Activated CD8-positive, alpha-beta memory T cell treated with anti-CD3 and anti-CD28 coated beads, Interleukin-2, amount 10 ng/mL, durations not matched to agents 7 days and 5 days (primary cell): ENCODE data around the gene ANKRA2. TPM values are rescaled to one million over a fixed set of nuclear protein-coding genes. Genes with fewer than 3 reads are reported as not detected.
A peak's percentile ranks its signal among the peaks of the same experiment; 100 is the strongest.

Source experiments
- ATAC-seq: fragments of 150-1000 bp; cut with Tn5 transposase; one replicate; pipeline ENCODE4 v1.10.0; 2021; ENCODE audit warnings: moderate library complexity
- CTCF ChIA-PET: fragments of 350-600 bp; sonication (Branson Sonifier 250); formaldehyde crosslinking; loops from one replicate; lab custom pipeline; 2021; ENCODE audit warnings: antibody characterized with exemption; lab: Charles Lee
- DNase-seq: peaks from one replicate; pipeline ENCODE4 v3.0.0-alpha.2; 2020
- H3K27ac Mint-ChIP-seq: one replicate; pipeline ENCODE4 v1.8.0; 2021; ENCODE audit warnings: mild to moderate bottlenecking, mixed read lengths
- H3K27me3 Mint-ChIP-seq: one replicate; pipeline ENCODE4 v1.8.0; 2021; ENCODE audit warnings: mixed read lengths
- H3K36me3 Mint-ChIP-seq: one replicate; pipeline ENCODE4 v1.8.0; 2021; ENCODE audit warnings: mild to moderate bottlenecking, mixed read lengths
- H3K4me1 Mint-ChIP-seq: one replicate; pipeline ENCODE4 v1.8.0; 2021; ENCODE audit warnings: mixed read lengths
- H3K4me3 Mint-ChIP-seq: one replicate; pipeline ENCODE4 v1.8.0; 2021; ENCODE audit warnings: mild to moderate bottlenecking, moderate library complexity, mixed read lengths
- H3K9me3 Mint-ChIP-seq: one replicate; pipeline ENCODE4 v1.8.0; 2022; ENCODE audit warnings: low read depth, mixed read lengths
- total RNA-seq, 2 experiments: library from RNA; stranded (reverse); gene quantifications; one replicate each; pipeline ENCODE4 v1.2.3, GENCODE V29; 2021

Gene ANKRA2, protein sequence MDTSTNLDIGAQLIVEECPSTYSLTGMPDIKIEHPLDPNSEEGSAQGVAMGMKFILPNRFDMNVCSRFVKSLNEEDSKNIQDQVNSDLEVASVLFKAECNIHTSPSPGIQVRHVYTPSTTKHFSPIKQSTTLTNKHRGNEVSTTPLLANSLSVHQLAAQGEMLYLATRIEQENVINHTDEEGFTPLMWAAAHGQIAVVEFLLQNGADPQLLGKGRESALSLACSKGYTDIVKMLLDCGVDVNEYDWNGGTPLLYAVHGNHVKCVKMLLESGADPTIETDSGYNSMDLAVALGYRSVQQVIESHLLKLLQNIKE
- 10 to 100 TPM; 20.7 to 21.6 TPM for total RNA-seq

DNA sequence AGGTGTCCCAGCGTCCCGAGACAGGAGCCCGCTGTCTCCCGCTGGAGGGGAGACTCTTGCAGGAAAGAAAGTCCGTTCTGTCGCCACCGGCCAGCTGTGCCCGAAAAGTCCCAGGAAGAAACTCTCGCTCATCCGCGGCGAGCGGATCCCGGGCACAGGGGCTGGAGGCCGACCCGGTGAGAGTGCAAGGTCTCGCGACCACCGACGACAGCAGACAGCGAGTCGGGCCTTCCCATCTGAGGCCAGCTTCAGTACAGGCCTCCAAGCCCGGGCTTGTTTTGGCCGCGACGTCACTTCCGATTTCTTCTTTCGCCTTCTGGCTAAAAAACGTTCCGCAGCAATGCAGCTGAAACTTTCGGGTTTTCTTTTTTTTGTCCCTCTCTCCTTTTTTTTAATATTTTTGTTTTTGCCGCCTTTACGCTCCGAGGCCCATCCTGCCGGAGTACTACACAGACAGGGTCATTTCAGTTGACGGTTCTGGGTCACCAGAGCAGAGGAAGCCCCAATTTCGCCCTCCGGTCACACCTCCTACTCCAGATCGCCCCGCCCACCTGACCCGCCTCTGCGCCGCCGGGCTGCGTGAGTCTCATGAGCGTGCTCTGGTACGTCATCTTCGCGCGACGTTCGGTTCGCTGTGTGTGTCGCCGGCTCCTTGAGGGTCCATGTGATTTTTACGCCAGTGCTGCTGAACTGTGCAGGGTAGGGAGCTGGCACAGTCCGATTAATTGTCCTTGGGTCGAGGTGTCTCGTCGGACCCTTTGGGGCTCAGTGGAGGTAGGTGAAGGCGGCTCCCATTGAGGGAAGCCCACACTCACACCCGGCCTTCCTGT, at the start of gene ANKRA2, which contains the start of gene UTP15:
Gene ANKRA2, minus strand, starts transcription at position 501 of the 830 bp plus-strand sequence. CDS start 2,758 bp downstream, outside the sequence.
Gene UTP15, plus strand, starts transcription at position 605 of the 830 bp plus-strand sequence. CDS start 1,602 bp downstream, outside the sequence.
- no peaks in the 10 kb centered on the region for H3K27me3 Mint-ChIP-seq
- DNase-seq (peak; percentile 99), ATAC-seq (peak; percentile 94)
- no peaks in the 10 kb centered on the region for H3K9me3 Mint-ChIP-seq
- peaks cover 25% of the 10 kb centered on the region for H3K36me3 Mint-ChIP-seq
- H3K4me1 Mint-ChIP-seq = peaks cover 45% of the 10 kb centered on the region
- CTCF ChIA-PET = interaction anchor here (0.8 to 1.5 kb wide), 3 partner anchors 10 to 45 kb away, joined by 3 to 5 read pairs (median 4); no protein-coding TSS in a partner anchor
- H3K27ac Mint-ChIP-seq = peak within 1 kb of the TSS; percentile 100
- peak within 1 kb of the TSS; percentile 97 for H3K4me3 Mint-ChIP-seq

DNA sequence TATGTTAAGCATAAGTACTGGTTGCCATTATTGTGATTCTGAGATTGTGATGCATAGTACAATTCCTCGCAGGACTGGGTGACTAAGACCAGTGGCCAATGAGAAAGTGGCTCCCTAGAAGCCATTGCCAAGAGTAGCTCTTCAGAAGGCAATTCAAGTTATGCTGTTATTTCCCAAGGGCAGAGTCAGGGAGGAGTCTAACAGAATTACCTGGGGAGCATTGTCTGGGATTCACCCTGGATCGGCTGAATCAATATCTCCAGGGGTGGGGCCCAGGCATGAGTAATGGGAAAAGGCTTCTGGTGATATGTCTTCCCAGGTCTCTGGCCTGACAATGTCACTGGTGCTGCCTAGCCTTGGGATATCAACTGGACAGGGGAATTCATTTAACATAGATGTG, 49.6 kb upstream of the ANKRA2 start:
- Mint-ChIP-seq H3K4me1 (peaks cover 3% of the 10 kb centered on the region), H3K27ac (no peak overlapping the region), H3K36me3 (no peaks in the 10 kb centered on the region), H3K4me3 (no peak overlapping the region), H3K27me3 (peaks cover 37% of the 10 kb centered on the region), H3K9me3 (no peaks in the 10 kb centered on the region)
- CTCF ChIA-PET = interaction anchor here (0.5 kb wide), 1 partner anchor 1166 kb away, joined by 3 read pairs; no protein-coding TSS in a partner anchor
- ATAC-seq (no peak), DNase-seq (no peak)

DNA sequence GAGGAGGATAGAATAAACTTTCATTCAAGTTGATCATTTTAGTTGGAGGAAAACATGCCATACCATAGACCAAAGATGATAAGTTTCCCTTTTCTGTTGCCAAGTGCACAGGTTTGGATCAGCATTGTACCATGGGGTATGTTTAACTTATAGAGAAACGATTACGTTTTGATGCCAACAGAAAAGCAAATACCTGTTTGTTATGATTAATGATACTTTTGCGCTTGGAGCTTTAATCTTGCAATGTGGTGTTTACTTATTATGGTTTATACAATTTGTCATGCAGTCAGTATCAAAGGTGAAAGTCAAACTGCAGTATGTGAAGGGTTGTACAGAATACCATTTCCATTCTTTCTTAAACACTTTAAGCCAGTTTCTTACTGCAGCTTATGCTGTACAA, 47.4 kb upstream of the ANKRA2 start:
- Mint-ChIP-seq H3K27ac (no peak overlapping the region), H3K4me3 (no peak overlapping the region), H3K27me3 (peaks cover 30% of the 10 kb centered on the region), H3K36me3 (no peaks in the 10 kb centered on the region), H3K9me3 (no peaks in the 10 kb centered on the region), H3K4me1 (peaks cover 1% of the 10 kb centered on the region)
- no peak for ATAC-seq
- CTCF ChIA-PET = no interaction called here
- DNase-seq = no peak

DNA sequence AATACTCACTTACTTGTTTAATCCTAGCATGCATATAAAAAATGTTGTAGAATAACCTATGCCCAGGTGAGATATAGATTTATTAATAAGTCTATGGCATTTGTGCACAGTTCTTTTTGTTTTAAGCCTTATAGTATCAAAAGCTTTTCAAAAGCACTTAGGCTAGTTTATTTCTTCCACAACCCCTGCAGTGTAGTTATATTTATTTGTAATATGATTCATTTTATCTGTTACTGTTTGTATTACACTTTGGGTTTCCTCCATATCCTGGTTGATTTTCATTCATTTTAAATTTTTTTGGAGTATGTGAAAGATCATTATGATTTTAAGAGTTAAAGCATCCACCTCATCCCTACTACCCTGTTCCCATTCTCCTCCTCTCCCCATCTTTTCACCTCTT, 41.8 kb upstream of the ANKRA2 start:
- no peak overlapping the region for H3K4me3 Mint-ChIP-seq

DNA sequence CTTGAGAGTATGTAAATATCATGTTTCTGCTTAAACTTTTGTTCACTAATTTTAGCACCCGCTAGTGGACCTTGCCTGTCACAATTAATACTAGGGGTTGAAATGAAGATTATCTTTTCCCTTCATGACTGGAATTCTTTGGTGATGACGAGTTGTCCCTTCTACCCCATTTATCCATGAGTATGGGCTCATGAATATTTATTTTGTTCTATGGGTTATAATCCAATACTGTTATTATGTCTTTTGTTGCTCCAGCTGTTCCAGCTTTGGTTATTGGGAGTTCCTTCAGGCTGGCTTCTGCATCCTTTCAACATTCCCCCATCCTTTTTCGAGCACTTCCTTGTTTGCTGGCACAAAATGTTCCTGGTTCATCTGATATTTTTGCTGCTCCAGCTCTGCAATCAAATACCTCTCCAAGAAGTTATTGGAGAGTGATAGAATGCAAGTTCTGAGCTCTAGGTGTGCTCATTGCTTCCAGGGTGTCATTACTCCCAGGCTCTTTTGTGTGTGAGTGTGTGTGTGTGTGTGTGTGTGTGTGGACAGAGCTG, 40.8 kb upstream of the ANKRA2 start:
- peaks cover 2% of the 10 kb centered on the region for H3K9me3 Mint-ChIP-seq
- DNase-seq = no peak
- H3K27ac Mint-ChIP-seq = no peak overlapping the region
- H3K27me3 Mint-ChIP-seq = peaks cover 31% of the 10 kb centered on the region
- CTCF ChIA-PET = interaction anchor here (2.2 kb wide), 1 partner anchor 15 kb away, joined by 6 read pairs; no protein-coding TSS in a partner anchor
- no peaks in the 10 kb centered on the region for H3K4me1 Mint-ChIP-seq
- ATAC-seq = no peak
- no peaks in the 10 kb centered on the region for H3K36me3 Mint-ChIP-seq
- no peak overlapping the region for H3K4me3 Mint-ChIP-seq

More for the DNA sequence above, 41.8 kb upstream of the ANKRA2 start:
- ATAC-seq (no peak), DNase-seq (no peak)
- Mint-ChIP-seq H3K9me3 (no peaks in the 10 kb centered on the region), H3K36me3 (no peaks in the 10 kb centered on the region), H3K4me1 (no peaks in the 10 kb centered on the region), H3K27ac (no peak overlapping the region), H3K27me3 (peaks cover 34% of the 10 kb centered on the region)
- CTCF ChIA-PET = interaction anchor here (2.2 kb wide), 1 partner anchor 16 kb away, joined by 6 read pairs; no protein-coding TSS in a partner anchor

DNA sequence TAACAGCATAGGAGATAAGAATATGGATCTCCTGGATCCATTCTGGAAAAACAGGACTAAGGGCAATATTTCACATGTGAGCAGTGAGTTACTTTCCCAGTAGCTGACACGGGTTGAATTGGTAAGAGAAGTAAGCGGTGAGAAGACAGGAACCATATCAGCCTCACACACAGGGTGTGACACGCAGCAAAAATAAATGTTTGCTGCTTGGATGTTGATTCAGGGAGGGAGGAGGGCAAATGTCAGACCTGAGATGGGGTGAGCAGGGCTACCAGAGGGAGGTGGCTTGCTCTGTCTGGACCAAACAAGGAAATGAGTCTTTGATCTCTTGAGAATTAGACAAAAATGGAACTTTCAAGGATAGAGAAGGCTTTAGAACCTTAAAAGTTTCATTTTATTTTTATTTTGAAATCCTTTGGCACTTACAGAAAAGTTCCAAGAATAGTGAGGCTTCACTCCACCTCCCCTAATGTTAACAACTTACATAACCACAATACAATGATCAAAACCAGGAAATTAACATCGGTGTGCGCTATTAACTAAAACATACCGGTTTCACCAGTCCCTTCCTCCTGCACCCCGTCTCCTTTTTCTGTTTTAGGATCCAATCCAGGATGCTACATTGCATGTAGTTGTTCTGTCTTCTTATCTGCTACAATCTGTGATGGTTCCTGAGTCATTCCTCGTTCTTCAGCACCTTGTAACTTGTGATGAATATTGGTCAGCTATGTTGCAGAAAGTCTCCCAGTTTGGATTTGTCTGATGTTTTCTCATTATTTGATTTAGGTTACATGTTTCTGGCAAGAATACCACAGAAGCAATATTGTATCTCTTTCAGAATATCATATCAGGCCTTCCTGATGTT, 40.0 kb upstream of the ANKRA2 start:
- Mint-ChIP-seq H3K27me3 (peaks cover 31% of the 10 kb centered on the region), H3K9me3 (peaks cover 2% of the 10 kb centered on the region), H3K4me1 (no peaks in the 10 kb centered on the region), H3K4me3 (no peak overlapping the region), H3K36me3 (no peaks in the 10 kb centered on the region), H3K27ac (no peak overlapping the region)
- ATAC-seq = no peak
- CTCF ChIA-PET = interaction anchor here (1.6 kb wide), 1 partner anchor 14 kb away, joined by 6 read pairs; no protein-coding TSS in a partner anchor
- no peak for DNase-seq

DNA sequence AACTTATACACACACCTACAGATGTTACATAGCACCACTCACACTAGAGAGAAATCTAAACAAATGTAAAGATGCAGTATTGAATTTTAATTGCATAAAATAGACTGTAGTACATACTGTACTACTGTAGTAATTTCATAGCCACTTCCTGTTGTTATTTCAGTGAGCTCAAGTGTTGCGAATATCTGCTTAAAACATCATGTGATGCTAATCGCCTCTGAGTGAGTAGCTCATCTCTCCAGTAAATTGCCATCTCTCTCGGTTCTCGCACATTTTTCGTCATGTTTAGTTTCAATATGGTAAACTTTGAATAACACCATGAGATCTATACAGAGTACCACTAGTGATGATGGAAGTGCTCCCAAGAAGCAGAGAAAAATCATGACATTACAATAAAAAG, 38.6 kb upstream of the ANKRA2 start:
- H3K27ac Mint-ChIP-seq = no peak overlapping the region
- peaks cover 2% of the 10 kb centered on the region for H3K9me3 Mint-ChIP-seq
- H3K4me1 Mint-ChIP-seq = no peaks in the 10 kb centered on the region
- CTCF ChIA-PET = interaction anchor here (1.6 kb wide), 1 partner anchor 13 kb away, joined by 6 read pairs; no protein-coding TSS in a partner anchor
- H3K27me3 Mint-ChIP-seq = peaks cover 33% of the 10 kb centered on the region
- ATAC-seq (no peak), DNase-seq (no peak)
- no peaks in the 10 kb centered on the region for H3K36me3 Mint-ChIP-seq
- H3K4me3 Mint-ChIP-seq = no peak overlapping the region

DNA sequence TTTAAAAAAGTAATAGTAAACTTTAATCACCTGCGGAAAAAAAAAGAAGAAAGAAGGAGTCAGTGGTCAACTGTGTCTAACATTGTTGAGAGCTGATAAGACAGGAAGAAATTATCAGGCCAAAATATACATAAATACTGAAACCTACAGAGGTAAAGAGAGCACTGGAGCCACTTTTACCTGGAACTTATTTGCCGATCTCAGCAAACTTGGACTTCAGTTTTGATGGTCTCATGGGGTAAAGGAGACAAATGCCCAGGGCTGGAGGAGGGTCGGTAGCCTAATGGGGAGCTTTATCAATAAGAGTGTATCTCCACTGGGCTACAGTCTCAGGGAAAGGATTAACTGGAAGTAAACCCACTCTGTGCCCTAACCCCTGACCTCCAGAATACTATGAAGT, 33.9 kb upstream of the ANKRA2 start:
- H3K4me1 Mint-ChIP-seq = no peaks in the 10 kb centered on the region
- CTCF ChIA-PET = no interaction called here
- H3K36me3 Mint-ChIP-seq = no peaks in the 10 kb centered on the region
- H3K27ac Mint-ChIP-seq = no peak overlapping the region
- peaks cover 22% of the 10 kb centered on the region for H3K27me3 Mint-ChIP-seq
- H3K4me3 Mint-ChIP-seq = no peak overlapping the region
- peaks cover 2% of the 10 kb centered on the region for H3K9me3 Mint-ChIP-seq
- no peak for ATAC-seq
- DNase-seq = no peak

DNA sequence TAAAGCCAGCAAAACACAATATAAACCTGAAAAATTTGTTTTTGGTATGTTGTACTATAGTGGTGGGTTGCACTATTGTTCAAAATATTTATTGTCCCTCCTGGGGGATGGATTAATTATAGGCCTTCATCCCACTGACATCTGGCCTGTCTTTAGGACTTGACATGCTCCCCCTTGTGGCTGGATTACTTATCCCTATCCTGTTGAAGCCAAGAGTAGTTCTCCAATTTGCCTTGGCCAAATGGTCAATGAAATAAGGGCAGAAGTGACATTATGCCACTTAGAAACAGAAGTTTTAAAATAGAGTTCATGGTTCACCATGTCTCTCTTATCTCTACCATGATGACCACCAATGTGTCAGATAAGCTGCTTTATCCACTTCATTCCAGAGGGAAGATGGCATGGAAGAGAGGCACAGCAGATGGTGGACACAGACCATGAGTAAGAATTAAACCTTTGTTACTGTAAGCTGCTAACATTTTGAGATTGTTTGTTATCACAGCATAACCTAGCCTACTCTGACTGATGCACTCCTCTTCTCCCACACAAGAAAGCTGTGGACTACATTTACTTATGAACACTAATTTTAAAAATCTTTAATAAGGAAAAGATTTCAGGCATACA, 31.4 kb upstream of the ANKRA2 start:
- CTCF ChIA-PET = interaction anchor here (0.5 to 1.5 kb wide), 7 partner anchors 10 to 1083 kb away, joined by 3 to 4 read pairs (median 3); no protein-coding TSS in a partner anchor
- no peak for DNase-seq

DNA sequence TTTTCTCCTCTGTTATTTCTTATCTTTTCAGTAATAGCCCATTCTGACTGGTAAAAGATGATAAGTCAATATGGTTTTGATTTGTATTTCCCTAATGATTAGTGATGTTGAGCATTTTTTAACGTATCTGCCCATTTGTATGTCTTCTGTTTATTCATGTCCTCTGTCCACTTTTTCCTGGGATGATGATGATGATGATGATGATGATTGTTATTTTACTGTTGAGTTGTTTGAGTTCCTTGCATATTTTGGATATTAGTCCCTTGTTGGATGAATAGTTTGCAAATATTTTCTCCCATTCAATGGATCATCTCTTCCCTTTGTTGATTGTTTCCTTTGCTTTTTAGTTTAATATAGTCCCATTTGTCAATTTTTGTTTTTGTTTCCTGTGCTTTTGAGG, 27.1 kb upstream of the ANKRA2 start:
- Mint-ChIP-seq H3K4me3 (no peak overlapping the region), H3K27ac (no peak overlapping the region), H3K27me3 (peaks cover 4% of the 10 kb centered on the region), H3K36me3 (no peaks in the 10 kb centered on the region), H3K4me1 (peaks cover 6% of the 10 kb centered on the region), H3K9me3 (no peaks in the 10 kb centered on the region)
- ATAC-seq (no peak), DNase-seq (no peak)
- CTCF ChIA-PET = interaction anchor here (1.0 to 7.1 kb wide), 2 partner anchors 201 to 1644 kb away, joined by 3 to 92 read pairs; partner anchors contain the start of gene ANKRD31

More for the DNA sequence above, 31.4 kb upstream of the ANKRA2 start:
- no peak for ATAC-seq
- Mint-ChIP-seq H3K36me3 (no peaks in the 10 kb centered on the region), H3K27ac (no peak overlapping the region), H3K27me3 (peaks cover 19% of the 10 kb centered on the region), H3K9me3 (peaks cover 2% of the 10 kb centered on the region), H3K4me3 (no peak overlapping the region), H3K4me1 (no peaks in the 10 kb centered on the region)

DNA sequence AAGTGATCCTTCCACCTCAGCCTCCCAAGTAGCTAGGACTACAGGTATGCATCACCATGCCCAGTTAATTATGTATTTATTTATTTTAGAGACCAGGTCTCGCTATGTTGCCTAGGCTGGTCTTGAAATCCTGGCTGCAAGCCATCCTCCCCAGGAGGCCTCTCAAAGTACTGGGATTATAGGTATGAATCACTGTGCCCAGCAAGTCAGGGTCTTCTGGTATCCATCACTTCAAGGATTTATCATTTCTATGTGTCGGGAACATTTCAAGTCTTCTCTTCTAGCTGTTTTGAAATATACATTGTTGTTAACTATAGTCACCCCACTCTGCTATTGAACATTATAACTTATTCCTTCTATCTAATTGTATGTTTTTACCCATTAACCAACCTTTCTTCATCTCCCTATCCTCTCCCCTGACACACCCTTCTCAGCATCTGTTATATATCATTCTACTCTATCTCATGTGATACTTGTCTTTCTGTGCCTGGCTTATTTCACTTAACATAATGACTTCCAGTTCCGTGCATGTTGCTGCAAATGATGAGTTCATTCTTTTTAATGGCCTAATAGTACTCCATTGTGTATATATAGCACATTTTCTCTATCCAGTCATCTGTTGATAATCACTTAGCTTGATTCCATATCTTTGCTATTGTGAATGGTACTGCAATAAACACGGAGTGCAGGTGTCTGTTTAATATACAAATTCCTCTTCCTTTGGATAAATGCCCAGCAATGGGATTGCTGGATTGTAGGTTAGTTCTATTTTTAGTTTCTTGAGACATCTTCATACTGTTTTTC, 26.5 kb upstream of the ANKRA2 start:
- Mint-ChIP-seq H3K9me3 (no peaks in the 10 kb centered on the region), H3K27me3 (peaks cover 2% of the 10 kb centered on the region), H3K27ac (no peak overlapping the region), H3K36me3 (no peaks in the 10 kb centered on the region), H3K4me1 (peaks cover 9% of the 10 kb centered on the region), H3K4me3 (no peak overlapping the region)
- no peak for DNase-seq
- CTCF ChIA-PET = interaction anchor here (0.6 to 7.1 kb wide), 21 partner anchors 10 to 1644 kb away, joined by 3 to 92 read pairs (median 4); partner anchors contain the start of genes ANKRD31 and BTF3
- ATAC-seq = no peak
